NT2/D1 (cell line): Measurements from ENCODE around the gene KRTAP26-1.

Source experiments
- SUZ12 ChIP-seq: IDR thresholded peaks from 2 replicates; pipeline ENCODE4 v1.6.1; 2011; ENCODE audit not compliant: insufficient read length, insufficient read depth; ENCODE audit errors: extremely low read depth
- YY1 ChIP-seq: IDR thresholded peaks from 2 replicates; pipeline ENCODE4 v1.6.1; 2011; ENCODE audit not compliant: insufficient read length, insufficient read depth

- TF ChIP-seq SUZ12 = no peak
- TF ChIP-seq YY1 = no peak
Observed at GRCh38 chr21:30315701-30316100, 4.4 kb downstream of the KRTAP26-1 start.
